ENCODE measurements around the gene CHRNA4.

DNA sequence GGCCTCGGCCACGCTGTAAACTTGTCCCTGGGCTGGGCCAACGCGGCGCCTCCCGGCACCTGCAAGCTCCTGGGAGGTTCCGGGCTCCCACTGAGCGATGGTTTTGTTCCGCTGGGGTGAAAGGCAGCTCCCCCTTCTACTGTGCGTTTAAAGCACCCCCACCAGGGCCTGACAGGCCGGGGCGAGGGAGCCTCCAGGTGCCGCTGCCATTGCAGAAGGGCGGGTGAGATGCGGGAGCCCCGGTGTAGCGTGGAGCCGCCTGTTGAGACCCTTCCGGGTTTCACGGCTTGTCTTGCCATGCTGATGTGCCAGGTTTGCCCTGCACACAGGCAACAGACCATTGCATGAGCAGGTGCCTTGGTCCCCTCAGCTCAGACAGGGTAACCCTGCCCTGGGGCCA is 65.3 kb downstream of the CHRNA4 start:
- no peak for TF ChIP-seq POLR2A (IDR thresholded peaks at IDR 0.05)
- TF ChIP-seq CTCF (IDR thresholded peaks at IDR 0.05): no peak
